ENCODE data around the gene IFT43. TPM values are rescaled to one million over a fixed set of nuclear protein-coding genes. Genes with fewer than 3 reads are reported as not detected.

Gene IFT43
- total RNA-seq, 1 experiment from 2014 or later: 20.0 TPM

DNA sequence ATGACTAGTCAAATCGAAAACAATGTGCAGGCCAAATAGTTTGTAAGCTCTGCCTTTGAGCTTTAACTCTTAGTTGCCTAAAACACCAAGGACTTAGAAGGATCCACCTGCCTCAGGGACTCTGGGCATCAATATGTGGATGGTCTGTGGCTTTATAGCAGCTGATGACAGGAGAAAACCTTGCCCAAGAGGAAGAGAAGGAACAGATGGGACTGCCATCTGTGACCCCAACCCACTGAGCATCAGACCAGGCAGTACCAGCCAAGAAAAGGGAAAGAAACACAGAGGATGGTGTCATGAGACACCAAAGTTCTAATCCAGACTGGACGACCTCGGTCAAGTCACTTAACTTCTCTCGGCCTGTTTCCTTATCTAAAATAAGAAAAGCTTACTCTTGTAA, 16.4 kb upstream of the IFT43 start:
- intact Hi-C loops (cut with micrococcal nuclease; ENCODE audit: unreplicated experiment) (no loop called here), in situ Hi-C loops (cut with HindIII; ENCODE audit: low pct_unique_long_range_greater_than_20kb, low sequenced_read_pairs) (no loop called here)
- CTCF ChIA-PET: no interaction called here
- DNase-seq (ENCODE audit: low read depth, low spot score) (no peak), ATAC-seq (no peak)
- Histone ChIP-seq H3K4me3 (ENCODE audit: low read depth in 2 of 2, low read length in 2 of 2) (no peak overlapping the region), H3K27ac (ENCODE audit: low read length) (no peak overlapping the region), H3K27me3 (ENCODE audit: control insufficient read depth, insufficient read depth, low read length) (no peaks in the 10 kb centered on the region), H3K4me1 (ENCODE audit: control insufficient read depth, insufficient read depth, low read length) (no peaks in the 10 kb centered on the region), H3K36me3 (ENCODE audit: control insufficient read depth, insufficient read depth, low read length) (no peaks in the 10 kb centered on the region), H3K9me3 (ENCODE audit: control insufficient read depth, insufficient read depth, low read depth, low read length) (no peaks in the 10 kb centered on the region)
- no peak for TF ChIP-seq POLR2AphosphoS5 (IDR thresholded peaks at IDR 0.05; ENCODE audit: low read depth, low read length)
- no peak for TF ChIP-seq SIN3A (IDR thresholded peaks at IDR 0.05; ENCODE audit: borderline replicate concordance, insufficient read depth, low read depth, low read length)
- TF ChIP-seq, protein P1, sequence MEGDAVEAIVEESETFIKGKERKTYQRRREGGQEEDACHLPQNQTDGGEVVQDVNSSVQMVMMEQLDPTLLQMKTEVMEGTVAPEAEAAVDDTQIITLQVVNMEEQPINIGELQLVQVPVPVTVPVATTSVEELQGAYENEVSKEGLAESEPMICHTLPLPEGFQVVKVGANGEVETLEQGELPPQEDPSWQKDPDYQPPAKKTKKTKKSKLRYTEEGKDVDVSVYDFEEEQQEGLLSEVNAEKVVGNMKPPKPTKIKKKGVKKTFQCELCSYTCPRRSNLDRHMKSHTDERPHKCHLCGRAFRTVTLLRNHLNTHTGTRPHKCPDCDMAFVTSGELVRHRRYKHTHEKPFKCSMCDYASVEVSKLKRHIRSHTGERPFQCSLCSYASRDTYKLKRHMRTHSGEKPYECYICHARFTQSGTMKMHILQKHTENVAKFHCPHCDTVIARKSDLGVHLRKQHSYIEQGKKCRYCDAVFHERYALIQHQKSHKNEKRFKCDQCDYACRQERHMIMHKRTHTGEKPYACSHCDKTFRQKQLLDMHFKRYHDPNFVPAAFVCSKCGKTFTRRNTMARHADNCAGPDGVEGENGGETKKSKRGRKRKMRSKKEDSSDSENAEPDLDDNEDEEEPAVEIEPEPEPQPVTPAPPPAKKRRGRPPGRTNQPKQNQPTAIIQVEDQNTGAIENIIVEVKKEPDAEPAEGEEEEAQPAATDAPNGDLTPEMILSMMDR (IDR thresholded peaks at IDR 0.05): no peak
- TF ChIP-seq, protein P2, sequence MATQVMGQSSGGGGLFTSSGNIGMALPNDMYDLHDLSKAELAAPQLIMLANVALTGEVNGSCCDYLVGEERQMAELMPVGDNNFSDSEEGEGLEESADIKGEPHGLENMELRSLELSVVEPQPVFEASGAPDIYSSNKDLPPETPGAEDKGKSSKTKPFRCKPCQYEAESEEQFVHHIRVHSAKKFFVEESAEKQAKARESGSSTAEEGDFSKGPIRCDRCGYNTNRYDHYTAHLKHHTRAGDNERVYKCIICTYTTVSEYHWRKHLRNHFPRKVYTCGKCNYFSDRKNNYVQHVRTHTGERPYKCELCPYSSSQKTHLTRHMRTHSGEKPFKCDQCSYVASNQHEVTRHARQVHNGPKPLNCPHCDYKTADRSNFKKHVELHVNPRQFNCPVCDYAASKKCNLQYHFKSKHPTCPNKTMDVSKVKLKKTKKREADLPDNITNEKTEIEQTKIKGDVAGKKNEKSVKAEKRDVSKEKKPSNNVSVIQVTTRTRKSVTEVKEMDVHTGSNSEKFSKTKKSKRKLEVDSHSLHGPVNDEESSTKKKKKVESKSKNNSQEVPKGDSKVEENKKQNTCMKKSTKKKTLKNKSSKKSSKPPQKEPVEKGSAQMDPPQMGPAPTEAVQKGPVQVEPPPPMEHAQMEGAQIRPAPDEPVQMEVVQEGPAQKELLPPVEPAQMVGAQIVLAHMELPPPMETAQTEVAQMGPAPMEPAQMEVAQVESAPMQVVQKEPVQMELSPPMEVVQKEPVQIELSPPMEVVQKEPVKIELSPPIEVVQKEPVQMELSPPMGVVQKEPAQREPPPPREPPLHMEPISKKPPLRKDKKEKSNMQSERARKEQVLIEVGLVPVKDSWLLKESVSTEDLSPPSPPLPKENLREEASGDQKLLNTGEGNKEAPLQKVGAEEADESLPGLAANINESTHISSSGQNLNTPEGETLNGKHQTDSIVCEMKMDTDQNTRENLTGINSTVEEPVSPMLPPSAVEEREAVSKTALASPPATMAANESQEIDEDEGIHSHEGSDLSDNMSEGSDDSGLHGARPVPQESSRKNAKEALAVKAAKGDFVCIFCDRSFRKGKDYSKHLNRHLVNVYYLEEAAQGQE (IDR thresholded peaks at IDR 0.05; ENCODE audit: insufficient read depth in 1 of 2, low read depth in 2 of 2, low read length in 1 of 2): no peak
- TF ChIP-seq TCF7L2 (IDR thresholded peaks at IDR 0.05; ENCODE audit: low read depth, low read length): no peak
- POLR2A ChIA-PET: no interaction called here
- BruUV-seq (replicated peaks): no TSS peak

DNA sequence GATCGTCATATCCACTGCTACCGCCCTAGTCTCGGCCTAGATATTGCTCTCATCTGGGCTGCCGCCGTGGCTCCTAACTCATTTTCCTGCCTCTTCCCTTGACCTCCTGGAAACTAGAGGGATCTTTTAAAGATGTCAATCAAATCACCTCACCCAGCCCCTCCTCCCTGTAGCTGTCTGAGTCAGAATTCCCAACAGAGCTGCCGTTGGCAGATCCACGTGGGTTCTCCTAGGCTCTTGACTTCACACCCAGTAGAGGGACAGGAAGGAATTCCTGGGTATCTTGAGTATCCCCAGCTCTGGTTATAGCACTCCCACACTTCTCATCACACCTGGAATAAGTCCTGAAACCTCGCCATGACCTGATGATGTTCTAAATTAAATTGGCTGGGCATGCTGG, 15.7 kb upstream of the IFT43 start:
- BruUV-seq (replicated peaks): no TSS peak
- intact Hi-C loops (cut with micrococcal nuclease; ENCODE audit: unreplicated experiment) (no loop called here), in situ Hi-C loops (cut with HindIII; ENCODE audit: low pct_unique_long_range_greater_than_20kb, low sequenced_read_pairs) (no loop called here)
- DNase-seq (ENCODE audit: low read depth, low spot score) (no peak), ATAC-seq (no peak)
- Histone ChIP-seq H3K4me1 (ENCODE audit: control insufficient read depth, insufficient read depth, low read length) (no peaks in the 10 kb centered on the region), H3K4me3 (ENCODE audit: low read depth in 2 of 2, low read length in 2 of 2) (no peak overlapping the region), H3K27ac (ENCODE audit: low read length) (no peak overlapping the region), H3K27me3 (ENCODE audit: control insufficient read depth, insufficient read depth, low read length) (no peaks in the 10 kb centered on the region), H3K9me3 (ENCODE audit: control insufficient read depth, insufficient read depth, low read depth, low read length) (no peaks in the 10 kb centered on the region), H3K36me3 (ENCODE audit: control insufficient read depth, insufficient read depth, low read length) (no peaks in the 10 kb centered on the region)
- TF ChIP-seq, protein P2 (IDR thresholded peaks at IDR 0.05; ENCODE audit: insufficient read depth in 1 of 2, low read depth in 2 of 2, low read length in 1 of 2): no peak
- TF ChIP-seq POLR2AphosphoS5 (IDR thresholded peaks at IDR 0.05; ENCODE audit: low read depth, low read length): no peak
- no peak for TF ChIP-seq TCF7L2 (IDR thresholded peaks at IDR 0.05; ENCODE audit: low read depth, low read length)
- no peak for TF ChIP-seq SIN3A (IDR thresholded peaks at IDR 0.05; ENCODE audit: borderline replicate concordance, insufficient read depth, low read depth, low read length)
- TF ChIP-seq, protein P1 (IDR thresholded peaks at IDR 0.05): no peak
- ChIA-PET POLR2A (no interaction called here), CTCF (no interaction called here)

All from Panc1 (cell line).